ENCODE results near the gene CSPG4.

DNA sequence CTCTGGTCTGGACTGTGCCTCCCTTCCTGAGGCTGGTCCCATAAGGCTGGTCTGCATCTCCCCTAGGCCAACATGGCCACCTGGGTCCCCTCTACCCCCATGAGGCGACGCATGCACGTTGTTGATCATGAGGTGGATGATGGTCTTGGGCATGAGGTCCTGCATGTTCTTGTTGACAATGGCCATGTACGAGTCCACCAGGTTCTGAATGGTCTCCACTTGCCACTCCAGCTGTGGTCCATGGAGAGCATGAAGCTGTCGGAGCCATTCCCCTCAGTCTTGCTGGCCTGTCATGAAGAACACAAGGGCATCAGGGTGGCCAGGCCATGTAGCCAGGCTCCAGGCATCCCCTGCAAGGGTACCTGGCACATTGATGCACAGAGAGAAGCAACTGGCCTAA is 27.1 kb upstream of the CSPG4 start:
- TF ChIP-seq, protein P1, sequence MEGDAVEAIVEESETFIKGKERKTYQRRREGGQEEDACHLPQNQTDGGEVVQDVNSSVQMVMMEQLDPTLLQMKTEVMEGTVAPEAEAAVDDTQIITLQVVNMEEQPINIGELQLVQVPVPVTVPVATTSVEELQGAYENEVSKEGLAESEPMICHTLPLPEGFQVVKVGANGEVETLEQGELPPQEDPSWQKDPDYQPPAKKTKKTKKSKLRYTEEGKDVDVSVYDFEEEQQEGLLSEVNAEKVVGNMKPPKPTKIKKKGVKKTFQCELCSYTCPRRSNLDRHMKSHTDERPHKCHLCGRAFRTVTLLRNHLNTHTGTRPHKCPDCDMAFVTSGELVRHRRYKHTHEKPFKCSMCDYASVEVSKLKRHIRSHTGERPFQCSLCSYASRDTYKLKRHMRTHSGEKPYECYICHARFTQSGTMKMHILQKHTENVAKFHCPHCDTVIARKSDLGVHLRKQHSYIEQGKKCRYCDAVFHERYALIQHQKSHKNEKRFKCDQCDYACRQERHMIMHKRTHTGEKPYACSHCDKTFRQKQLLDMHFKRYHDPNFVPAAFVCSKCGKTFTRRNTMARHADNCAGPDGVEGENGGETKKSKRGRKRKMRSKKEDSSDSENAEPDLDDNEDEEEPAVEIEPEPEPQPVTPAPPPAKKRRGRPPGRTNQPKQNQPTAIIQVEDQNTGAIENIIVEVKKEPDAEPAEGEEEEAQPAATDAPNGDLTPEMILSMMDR (conservative IDR thresholded peaks at IDR 0.05 in 1 of 2, IDR thresholded peaks at IDR 0.05 in 1 of 2; ENCODE audit: extremely low read depth in 1 of 2, insufficient read depth in 1 of 2, low read depth in 1 of 2, low read length in 2 of 2): no peak
- no peak for TF ChIP-seq EZH2 (IDR thresholded peaks at IDR 0.05; ENCODE audit: borderline replicate concordance, low read length)

Measured in mammary epithelial cell (primary cell).